IPS-NIHi7 (cell line): ENCODE data around the gene CSTF1.
"Not testable (repeated sequence)": the region's sequence is repeated elsewhere in the genome, so short reads cannot be mapped to it uniquely, and the experiment has no call there.

Experiments
- DNase-seq: peaks from one replicate; pipeline ENCODE4 v3.0.0; 2012; ENCODE audit warnings: mixed read lengths; ENCODE audit errors: extremely low spot score

CSTF1 gene

DNA sequence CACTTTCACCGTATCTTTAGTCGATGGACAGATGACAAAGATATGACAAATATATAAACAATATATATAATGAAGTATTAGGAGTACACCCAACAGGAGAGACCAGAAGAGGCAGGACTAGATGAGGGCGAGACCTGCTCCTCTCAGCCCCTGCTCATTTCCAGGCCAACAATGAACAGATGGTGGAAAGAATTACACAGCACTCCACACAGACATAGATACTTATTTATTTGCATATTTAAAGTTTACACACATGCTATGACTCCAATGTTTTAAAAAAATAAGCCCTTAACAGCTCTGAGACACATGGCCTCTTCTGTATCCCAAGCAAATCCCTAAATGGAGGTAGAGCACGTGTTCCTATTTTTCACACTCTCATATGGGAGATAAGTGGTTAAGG is 23.3 kb upstream of the CSTF1 start:
- DNase-seq, result no peak

DNA sequence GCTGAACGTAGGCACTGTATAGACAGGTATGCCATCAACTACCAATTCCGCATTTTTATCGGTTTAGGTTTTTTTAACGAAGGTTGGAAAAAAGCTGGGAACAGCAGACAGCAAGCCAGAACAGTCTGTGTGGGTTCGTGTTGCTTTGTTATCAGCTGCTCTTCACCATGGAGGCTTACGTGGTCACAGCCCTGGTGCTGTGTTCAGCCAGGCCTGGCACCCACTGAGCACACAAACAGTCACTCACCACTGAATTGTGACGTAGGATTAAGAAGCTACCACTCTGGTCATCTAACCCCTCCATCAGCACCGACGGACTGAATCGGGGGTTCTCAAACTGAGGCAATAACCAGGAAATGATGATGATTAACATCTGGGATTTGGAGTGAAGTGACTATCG is 20.5 kb upstream of the CSTF1 start:
- no peak for DNase-seq

DNA sequence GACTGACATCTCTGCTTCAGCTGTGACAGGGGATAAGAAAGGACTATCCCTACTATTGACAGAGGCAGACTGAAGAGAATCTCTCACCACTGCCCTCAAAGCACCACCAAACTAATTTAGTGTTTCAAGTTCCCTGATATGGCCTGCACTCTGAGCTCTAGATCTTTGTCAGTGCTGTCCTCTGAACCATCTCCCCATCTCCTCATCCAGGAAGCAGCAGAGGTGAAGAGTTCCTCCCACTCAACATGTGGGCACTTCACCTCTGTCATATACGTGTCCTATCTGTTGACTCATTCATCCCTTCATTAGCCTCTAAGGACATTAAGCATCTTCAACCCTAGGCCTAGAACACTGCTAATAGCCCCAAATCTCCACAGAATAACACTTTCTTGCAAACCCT is 19.6 kb upstream of the CSTF1 start:
- DNase-seq, result no peak

DNA sequence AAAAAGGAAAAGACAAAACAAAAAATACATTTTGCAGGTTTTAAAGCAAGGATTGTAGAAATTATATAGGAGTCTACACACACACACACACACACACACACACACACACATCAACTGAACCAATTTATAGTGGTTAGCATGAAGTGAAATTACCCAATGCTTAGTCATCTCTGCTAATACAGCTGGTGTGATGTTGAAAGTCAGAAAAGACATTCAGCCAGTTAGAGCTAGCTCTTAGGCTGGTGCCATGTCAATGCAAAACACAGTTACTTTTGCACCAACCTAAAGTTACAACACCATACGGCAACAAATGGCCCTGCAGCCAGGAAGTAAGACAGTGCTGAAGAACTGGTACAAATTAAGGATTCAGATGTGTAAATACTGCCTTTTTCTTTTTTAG is 18.5 kb upstream of the CSTF1 start:
- no peak for DNase-seq

DNA sequence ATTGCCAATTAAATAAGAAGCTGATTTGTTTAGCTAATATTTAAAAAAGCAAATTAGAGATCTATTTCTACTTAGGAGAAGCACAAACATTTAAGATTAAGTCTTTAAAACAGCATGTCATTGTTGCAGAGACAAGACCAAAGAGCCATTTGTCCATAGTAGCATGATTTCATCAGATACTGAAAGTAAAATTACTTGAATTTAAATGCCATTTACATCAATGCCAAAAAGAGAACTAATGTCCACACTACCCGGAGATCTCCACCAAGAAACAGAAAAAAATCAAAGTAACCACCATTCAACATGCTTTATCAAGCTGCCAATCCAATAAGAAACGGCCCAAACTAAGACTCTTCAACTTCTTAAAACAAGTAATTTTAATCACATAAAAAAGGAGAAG is 16.1 kb upstream of the CSTF1 start:
- DNase-seq, result no peak

DNA sequence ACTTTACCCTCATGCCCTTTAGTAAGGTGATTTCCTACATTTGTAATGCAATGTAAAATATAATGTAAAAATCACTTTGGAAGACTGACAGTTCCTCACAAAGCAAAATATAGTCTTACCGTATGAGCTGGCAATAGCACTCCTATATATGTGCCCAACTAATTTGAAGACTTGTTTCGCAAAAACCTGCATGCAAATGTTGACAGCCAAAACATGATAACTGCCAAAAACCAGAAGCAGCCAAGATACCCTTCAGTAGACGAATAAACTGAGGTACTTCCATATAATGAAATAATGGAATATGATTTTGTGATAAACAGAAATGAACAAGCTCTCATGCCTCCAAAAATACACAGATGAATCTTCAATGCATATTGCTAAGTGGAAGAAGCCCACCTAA is 14.1 kb upstream of the CSTF1 start:
- no peak for DNase-seq

DNA sequence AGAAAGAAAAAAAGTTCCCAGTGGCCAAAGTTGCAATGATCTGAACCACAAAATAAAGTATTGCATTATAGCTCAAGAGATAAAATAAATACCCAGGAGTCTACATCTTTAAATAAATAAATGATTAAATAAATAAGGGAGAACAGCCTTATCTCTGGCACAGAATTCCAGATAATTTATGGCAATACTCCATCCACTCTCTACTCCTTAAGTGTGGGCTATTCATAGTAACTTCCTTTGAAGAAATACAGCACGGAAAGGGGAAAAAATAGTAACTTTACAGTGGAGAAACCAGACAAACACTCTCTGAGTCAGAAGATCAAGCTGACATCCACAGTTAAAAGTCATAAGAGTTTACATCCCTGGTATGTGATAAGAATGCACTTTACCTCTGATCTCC is 12.1 kb upstream of the CSTF1 start:
- no peak for DNase-seq

DNA sequence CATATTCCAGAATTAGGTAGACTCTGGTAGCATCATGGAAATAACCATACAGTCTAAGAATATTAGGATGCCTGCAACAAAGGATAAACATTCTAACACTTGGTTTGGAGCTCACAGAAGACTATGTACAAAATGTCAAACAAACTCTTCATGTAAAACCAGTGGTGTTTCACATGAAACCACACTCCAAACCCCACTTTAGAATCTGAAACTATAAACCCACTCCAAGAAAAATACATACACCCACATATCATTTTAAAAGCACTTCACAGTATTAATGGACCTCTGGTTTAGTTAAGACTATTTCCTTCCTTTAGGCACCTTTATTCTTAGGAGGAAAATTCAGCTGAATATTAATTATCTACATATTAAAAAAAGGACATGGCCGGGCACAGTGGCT is 10.9 kb upstream of the CSTF1 start:
- DNase-seq, result no peak

DNA sequence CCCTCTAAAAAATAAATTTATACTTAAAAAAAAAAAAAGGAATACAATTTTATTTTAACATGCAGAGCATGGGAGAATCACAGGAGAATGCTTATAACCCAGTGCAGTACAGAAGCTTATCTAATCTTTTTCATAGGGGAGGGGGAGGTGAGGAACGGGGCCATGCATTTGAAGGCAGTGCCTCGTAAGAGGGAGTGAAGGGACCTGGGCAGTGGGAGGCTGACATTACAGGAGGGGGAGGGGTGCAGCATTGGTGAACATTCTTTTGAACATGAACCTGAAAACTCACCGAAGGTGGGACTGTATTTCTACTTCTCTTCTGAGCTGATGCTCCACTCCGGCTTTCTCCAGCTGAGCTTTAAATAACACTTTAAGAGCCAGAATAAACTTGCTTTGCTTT is 9.7 kb upstream of the CSTF1 start:
- DNase-seq, result no peak

DNA sequence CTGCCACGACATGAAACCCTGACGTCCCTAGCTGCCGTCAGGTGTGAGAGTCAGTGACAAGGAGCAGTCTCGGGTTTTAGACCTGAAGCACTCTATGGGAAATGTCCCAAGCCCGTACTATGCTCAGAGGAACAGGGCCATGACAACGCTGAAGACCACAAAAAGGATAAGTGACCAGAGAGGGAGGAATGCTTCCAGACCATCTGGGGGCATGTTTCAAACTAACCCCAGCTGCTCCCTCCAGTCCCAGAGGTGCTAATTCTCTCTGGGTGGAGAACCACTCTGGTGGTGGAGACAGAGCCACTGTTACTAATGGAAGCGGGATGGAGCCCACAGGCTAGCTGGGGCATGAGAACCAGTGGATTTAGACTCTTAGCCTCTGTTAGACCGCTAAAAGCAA is 9.1 kb upstream of the CSTF1 start:
- no peak for DNase-seq

DNA sequence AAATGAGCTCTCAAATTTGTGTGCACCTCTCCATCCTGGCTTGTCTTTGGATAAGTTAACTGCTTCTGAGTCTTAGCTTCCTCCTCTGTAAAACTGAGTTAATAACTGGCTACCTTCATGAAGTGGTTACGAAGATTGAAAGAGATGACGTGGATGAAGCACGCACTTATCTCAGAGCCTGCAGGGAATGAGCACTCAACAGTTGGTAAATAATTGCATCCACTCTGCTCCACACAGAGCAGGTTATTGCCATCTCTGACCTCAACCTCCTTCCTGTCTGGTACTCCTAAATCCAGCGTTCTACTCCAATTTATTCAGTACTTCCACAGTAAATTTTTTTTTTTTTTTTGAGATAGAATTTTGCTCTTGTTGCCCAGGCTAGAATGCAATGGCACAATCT is 7.3 kb upstream of the CSTF1 start:
- no peak for DNase-seq

DNA sequence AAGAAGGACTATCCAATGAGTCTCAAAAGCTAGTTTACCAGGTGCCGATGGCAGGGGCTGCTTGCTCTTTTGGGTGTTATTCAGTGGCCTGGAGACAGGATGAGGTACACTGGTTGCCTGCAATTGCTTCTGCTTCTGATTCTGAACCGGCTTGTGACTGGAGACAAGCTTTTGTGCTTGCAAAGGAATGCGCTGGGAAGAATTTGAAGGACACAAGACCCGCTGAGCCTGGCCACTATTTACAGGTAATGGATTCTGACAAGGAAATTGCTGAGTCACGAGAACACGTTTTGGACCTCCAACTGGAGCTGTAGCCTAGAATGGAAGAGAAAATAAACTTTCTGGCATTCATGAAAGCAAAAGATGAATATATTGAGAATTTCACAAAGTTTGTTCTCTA is 6.2 kb upstream of the CSTF1 start:
- DNase-seq, result no peak

DNA sequence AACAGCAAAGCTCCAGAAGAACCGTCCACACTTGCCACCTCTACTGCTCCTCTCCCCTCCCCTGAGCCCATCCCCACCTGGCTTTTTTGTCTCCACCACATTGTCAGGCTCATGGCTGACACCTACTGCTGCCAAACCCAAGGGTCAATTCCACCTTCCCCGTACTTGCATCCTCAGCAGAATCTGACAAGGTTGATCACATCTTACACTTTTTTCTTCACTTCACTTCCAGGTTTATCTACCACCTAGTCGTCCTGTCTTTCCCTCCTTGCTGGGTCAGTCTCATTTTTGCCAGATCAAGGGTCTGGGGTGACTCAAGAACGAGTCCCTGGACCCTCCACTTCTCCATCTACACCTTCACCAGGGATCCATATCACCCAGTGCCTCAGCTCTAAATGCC is 3.6 kb upstream of the CSTF1 start:
- no peak for DNase-seq

DNA sequence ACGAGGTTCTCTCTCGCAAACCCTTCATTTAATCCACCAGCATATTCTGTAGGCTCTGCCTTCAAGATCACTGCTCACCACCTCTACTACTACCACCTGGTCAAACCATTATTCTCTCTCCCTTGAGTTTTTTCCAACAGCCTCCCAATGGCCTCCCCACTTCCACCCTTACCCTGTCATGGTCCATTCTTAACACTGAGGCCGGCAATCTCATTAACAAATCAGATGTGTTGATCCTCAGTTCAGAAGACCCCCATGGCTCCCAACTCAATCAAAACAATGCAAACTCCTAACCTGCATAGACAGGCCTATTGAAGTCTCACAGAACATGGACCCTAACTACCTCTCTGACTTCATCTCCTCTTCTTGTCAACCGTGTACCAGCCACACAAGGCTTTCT is 2.6 kb upstream of the CSTF1 start:
- no peak for DNase-seq

DNA sequence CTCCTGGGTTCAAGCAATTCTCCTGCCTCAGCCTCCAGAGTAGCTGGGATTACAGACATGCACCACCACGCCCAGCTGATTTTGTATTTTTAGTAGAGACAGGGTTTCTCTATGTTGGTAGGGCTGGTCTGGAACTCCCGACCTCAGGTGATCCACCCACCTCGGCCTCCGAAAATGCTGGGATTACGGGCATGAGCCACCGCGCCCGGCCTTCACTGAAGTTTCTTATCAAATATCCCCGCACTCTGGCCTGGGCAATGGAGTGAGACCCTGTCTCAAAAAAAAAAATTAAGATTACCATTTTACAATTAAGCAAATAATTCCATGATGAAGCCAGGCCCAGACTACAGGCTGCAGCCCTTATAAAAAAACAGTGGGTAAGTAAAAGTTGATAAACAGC is 2.0 kb upstream of the CSTF1 start:
- DNase-seq, result not testable (repeated sequence)

DNA sequence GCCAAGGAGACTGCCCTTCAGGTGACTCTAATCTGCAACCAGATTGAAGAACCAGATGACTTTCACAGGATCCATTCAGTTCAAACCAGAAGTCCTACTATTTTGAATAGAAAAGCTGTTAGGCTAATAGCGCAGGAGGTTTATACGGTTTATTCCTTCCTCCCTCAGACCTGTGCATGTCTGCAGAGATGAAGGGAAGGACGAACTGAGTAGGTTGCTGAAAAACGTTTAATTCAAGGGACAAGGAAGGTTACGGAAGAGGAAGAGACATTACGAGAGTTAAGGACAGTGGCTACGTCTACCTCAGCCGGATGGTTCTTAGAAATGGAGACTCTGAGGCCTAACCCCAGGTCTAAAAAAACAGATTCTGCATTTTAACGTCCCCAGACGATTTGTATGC is 1.4 kb upstream of the CSTF1 start:
- no peak for DNase-seq

DNA sequence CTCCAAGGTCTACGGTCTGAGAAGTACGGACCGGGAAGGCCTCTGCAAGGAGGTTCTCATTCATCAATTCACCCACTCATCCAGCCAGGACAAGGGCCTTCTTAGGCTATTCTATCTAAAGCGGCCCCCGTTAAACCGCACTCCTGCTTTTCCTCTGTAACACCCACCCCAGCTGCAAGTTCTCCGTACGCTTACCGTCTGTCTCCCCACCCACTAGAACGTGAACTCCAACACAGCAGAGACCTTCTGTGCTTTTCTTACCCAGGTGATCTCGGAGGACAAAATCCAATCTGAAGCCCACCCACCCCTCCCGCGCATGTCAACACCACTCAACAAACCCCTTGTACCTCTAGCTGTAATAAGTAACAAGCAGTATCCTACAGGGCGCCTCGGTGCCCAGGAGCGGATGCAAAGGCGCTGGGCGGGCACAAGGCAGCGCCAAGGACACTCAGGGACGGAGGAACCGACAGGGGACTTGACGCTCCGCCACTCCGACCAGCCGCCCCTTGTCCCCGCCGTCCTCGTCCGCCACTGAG is 781 bp upstream of the CSTF1 start:
- DNase-seq, result no peak

DNA sequence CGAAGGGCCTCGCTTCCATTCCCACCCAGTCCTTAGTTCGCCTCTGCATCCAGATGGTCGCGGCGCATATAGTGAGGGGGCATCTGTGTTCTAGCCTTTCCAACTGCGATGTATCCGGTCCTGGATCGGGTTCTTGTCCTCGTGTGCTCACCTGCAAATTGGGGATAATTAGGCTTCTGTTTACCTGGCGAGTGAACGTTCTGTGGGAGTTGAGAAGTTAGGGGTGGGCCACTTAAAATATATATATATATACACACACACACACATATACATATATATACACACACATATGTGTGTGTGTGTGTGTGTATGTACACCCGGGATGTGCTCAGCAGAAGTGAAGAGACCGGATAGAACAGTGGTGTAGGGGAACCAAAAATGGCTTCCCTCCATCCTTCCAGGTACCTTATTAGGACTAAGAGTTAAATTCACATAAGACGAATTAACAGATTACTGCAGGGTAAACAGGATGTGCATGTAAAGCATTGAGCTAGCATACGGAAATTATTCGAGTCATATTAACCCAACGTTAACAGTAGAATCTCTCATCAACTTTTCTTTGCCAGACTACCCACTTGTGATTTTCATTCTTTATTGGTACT is 537 bp downstream of the CSTF1 start:
- no peak for DNase-seq

DNA sequence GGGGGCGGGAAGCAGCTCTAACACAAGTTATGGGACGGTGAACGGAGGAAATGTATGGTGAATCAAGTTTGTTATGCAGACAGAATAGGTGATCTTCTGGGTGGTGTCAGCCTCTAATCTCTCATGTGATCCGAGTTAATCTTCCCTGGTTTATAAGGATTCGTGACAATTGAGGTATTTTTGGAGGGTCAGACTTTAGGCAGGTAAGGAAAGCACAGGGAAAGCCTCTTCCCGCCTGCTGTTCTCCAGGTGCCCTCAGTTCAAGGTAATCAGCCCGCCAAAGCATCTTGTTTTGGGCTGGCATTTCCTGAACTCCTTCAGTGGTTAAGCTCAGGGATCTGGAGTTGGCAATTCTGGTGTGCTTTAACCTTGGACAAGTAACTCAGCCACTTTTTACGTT is 1.2 kb downstream of the CSTF1 start:
- DNase-seq, result no peak

DNA sequence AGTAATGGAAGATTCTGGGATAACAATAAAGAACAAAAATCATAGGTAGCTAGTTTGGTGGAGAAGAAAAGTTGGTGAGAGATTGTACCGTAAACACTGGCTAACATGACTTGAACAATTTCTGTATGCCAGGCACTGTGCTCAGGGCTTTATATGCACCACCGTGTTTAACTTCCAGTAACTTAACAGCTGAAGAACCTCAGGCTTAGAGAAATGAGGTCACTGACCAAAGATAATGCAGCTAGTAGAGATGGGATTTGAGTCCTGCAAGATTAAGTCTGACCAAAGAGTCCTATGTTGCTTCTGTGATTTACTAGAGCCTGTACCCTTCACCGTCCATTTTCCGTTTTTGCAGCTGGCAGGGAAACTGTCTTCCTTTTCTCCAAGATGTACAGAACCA is 2.7 kb downstream of the CSTF1 start:
- DNase-seq, result no peak

DNA sequence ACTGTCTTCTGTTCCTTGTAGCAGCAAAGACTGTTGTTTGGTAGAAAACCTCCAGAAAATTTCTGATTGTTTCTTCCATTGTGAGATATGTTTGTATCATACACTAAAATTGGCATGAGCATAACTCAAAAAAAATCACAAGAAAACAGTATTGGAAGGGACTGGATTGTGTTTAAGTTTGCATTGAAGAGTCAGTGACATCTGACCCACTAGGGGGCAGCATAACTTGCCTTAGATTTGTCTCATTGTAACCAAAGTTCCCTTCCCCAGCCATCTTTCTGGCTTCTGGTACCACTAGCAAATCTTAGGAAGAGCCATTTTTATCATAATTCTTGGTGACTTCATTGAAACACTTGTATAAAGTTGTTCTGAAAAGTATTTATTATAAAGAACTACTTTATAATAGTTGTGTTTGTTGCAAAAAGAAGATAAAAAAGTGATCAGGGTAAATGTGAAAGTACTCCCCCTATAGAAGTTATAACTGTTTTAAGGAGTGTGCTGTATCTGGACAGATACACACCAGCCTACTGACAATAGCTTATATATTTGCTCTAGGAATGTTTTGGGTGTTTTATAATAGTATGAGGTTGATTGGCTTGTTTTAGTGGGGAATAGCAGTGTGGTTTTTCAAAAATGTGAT is 7.7 kb downstream of the CSTF1 start:
- DNase-seq, result peak; percentile 58

DNA sequence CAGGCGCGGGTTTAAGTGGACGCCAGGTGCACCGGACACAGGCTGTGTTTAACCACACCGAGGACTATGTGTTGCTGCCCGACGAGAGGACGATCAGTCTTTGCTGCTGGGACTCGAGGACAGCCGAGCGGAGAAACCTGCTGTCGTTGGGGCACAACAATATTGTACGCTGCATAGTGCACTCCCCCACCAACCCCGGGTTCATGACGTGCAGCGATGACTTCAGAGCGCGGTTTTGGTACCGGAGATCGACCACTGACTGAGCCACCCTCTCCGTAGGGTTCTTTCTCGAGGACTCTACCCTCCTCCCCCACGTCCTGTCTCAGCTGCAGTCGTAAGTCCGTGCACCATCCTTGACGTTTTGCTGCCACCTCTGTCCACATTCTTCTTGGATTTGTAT is 11.0 kb downstream of the CSTF1 start:
- no peak for DNase-seq

DNA sequence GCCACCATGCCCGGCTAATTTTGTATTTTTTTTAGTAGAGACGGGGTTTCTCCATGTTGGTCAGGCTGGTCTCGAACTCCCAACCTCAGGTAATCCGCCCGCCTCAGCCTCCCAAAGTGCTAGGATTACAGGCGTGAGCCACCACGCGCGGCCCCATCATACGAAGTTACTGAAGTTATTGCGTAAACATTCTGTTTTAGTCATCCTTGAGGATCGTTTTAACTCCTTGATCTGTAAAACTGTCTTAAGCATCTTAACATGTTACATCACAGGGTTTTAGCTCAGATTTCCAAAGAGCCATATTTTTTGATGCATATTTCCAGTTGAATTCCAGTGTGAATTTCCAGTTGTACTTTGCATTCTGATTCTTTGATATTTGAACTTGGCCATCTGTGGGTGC is 12.9 kb downstream of the CSTF1 start:
- DNase-seq, result not testable (repeated sequence)

DNA sequence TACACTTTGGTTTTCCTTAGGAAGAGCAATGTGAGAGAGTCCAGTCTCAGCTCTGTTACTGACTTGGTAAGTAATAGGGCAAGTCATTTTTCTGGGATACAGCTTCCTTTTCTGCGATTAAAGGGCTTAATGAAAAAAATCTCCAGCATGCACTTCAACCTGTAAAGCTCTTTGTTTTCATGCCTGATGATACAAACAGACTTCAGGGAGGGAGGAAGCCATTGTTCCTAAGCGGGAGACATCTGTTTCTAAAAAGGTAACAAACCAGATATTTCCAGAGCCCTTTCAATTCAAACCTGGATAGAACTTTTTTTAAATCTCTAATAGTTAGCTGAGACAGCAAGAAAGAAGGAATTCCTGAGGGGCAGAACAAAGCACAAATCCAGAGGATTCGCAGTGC is 14.5 kb downstream of the CSTF1 start:
- DNase-seq, result no peak
